Measurements from ENCODE around the gene IFT52. TPM values are rescaled to one million over a fixed set of nuclear protein-coding genes. Genes with fewer than 3 reads are reported as not detected.

Gene IFT52
- total RNA-seq, 2 donors from 2014 or later: 41.4 to 58.3 TPM

GRCh38 chr20:43569282-43569681, 21.5 kb upstream of the IFT52 start:
- Histone ChIP-seq H3K4me1 (ENCODE audit: control insufficient read depth, insufficient read depth, low read length) (no peaks in the 10 kb centered on the region), H3K36me3 (ENCODE audit: control insufficient read depth, insufficient read depth, low read length) (no peaks in the 10 kb centered on the region), H3K9ac (ENCODE audit: extremely low read depth, low read length, poor library complexity, severe bottlenecking) (no peak overlapping the region), H3K4me3 (ENCODE audit: low read length) (no peak overlapping the region), H3K27me3 (ENCODE audit: control insufficient read depth, insufficient read depth, low read length, poor library complexity, severe bottlenecking) (no peaks in the 10 kb centered on the region), H3K27ac (ENCODE audit: low read depth, low read length) (no peak overlapping the region), H3K9me3 (ENCODE audit: control insufficient read depth, low read length) (no peaks in the 10 kb centered on the region)
- Mint-ChIP-seq H3K4me3 (no peak overlapping the region), H3K27me3 (ENCODE audit: insufficient read depth) (no peaks in the 10 kb centered on the region), H3K27ac (no peak overlapping the region), H3K36me3 (ENCODE audit: low read depth) (no peaks in the 10 kb centered on the region), H3K4me1 (no peaks in the 10 kb centered on the region), H3K9me3 (no peaks in the 10 kb centered on the region)
- WGBS, 2 experiments (ENCODE audit: insufficient coverage in 1 of 2, insufficient read length in 1 of 2): 93 to 100% methylated on average over 4 to 10 of the region's 10 CpGs
- no peak for TF ChIP-seq CTCF (conservative IDR thresholded peaks at IDR 0.05)
- DNase-seq: no peak

DNA sequence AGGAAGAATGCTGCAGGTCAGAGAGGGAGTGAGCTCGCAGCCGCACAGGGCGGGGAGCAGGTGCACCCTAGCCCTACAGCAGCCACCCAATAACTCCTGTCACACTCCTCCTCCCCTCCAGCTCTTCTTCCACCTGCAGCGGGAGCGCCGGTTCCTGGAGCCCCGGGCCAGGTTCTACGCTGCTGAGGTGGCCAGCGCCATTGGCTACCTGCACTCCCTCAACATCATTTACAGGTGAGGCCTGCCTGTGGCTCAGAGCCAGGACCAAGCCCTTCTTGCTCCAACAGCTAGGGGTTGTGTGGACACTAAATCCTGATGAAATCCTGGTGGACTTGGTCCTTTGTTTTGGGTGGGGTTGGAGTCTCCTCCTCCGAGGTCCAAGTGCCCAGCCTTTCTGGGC, 20.2 kb upstream of the IFT52 start:
- no peaks in the 10 kb centered on the region for H3K9me3 ChIP-seq (ENCODE audit: control insufficient read depth, low read length)
- Mint-ChIP-seq H3K27me3 (ENCODE audit: insufficient read depth) (no peaks in the 10 kb centered on the region), H3K36me3 (ENCODE audit: low read depth) (no peaks in the 10 kb centered on the region)

GRCh38 chr20:43571310-43571709, 19.4 kb upstream of the IFT52 start:
- Histone ChIP-seq H3K9me3 (ENCODE audit: control insufficient read depth, low read length) (no peaks in the 10 kb centered on the region), H3K9ac (ENCODE audit: extremely low read depth, low read length, poor library complexity, severe bottlenecking) (no peak overlapping the region), H3K36me3 (ENCODE audit: control insufficient read depth, insufficient read depth, low read length) (no peaks in the 10 kb centered on the region), H3K27ac (ENCODE audit: low read depth, low read length) (no peak overlapping the region), H3K4me1 (ENCODE audit: control insufficient read depth, insufficient read depth, low read length) (no peaks in the 10 kb centered on the region), H3K27me3 (ENCODE audit: control insufficient read depth, insufficient read depth, low read length, poor library complexity, severe bottlenecking) (no peaks in the 10 kb centered on the region), H3K4me3 (ENCODE audit: low read length) (no peak overlapping the region)
- no peaks in the 10 kb centered on the region for H3K4me1 Mint-ChIP-seq
- no peak for TF ChIP-seq CTCF (conservative IDR thresholded peaks at IDR 0.05)
- no peaks in the 10 kb centered on the region for H3K36me3 Mint-ChIP-seq (ENCODE audit: low read depth)
- no peak overlapping the region for H3K4me3 Mint-ChIP-seq
- no peaks in the 10 kb centered on the region for H3K9me3 Mint-ChIP-seq
- no peaks in the 10 kb centered on the region for H3K27me3 Mint-ChIP-seq (ENCODE audit: insufficient read depth)
- 92 to 100% methylated on average over 3 of the region's 3 CpGs for WGBS, 2 experiments (ENCODE audit: insufficient coverage in 1 of 2, insufficient read length in 1 of 2)
- no peak for DNase-seq
- no peak overlapping the region for H3K27ac Mint-ChIP-seq

More for the DNA sequence above, 20.2 kb upstream of the IFT52 start:
- H3K36me3 ChIP-seq (ENCODE audit: control insufficient read depth, insufficient read depth, low read length): no peaks in the 10 kb centered on the region
- H3K27ac Mint-ChIP-seq: no peak overlapping the region
- no peaks in the 10 kb centered on the region for H3K4me1 Mint-ChIP-seq
- no peak for TF ChIP-seq CTCF (conservative IDR thresholded peaks at IDR 0.05)
- DNase-seq: no peak
- H3K27me3 ChIP-seq (ENCODE audit: control insufficient read depth, insufficient read depth, low read length, poor library complexity, severe bottlenecking): no peaks in the 10 kb centered on the region
- WGBS, 2 experiments (ENCODE audit: insufficient coverage in 1 of 2, insufficient read length in 1 of 2): 91 to 92% methylated on average over 6 to 10 of the region's 10 CpGs
- no peak overlapping the region for H3K27ac ChIP-seq (ENCODE audit: low read depth, low read length)
- H3K4me1 ChIP-seq (ENCODE audit: control insufficient read depth, insufficient read depth, low read length): no peaks in the 10 kb centered on the region
- H3K4me3 Mint-ChIP-seq: no peak overlapping the region
- no peak overlapping the region for H3K9ac ChIP-seq (ENCODE audit: extremely low read depth, low read length, poor library complexity, severe bottlenecking)
- no peaks in the 10 kb centered on the region for H3K9me3 Mint-ChIP-seq
- no peak overlapping the region for H3K4me3 ChIP-seq (ENCODE audit: low read length)

Data from endodermal cell (in vitro differentiated cells).